SK-N-SH treated with all-trans-retinoic acid at 6 μM for 48 hours (cell line): Measurements from ENCODE around the gene CBX1.

Experiments used
- ATAC-seq: fragments of 200-7000 bp; cut with Tn5 transposase; 3 replicates; pipeline ENCODE4 v1.9.1; 2020; ENCODE audit warnings: mild to moderate bottlenecking, moderate library complexity
- ARNTL ChIP-seq: fragments of 450-650 bp; formaldehyde crosslinking; IDR thresholded peaks from 2 replicates; pipeline ENCODE4 v1.5.0; 2020; ENCODE audit warnings: low read depth, mild to moderate bottlenecking, moderate library complexity, borderline replicate concordance
- BACH2 ChIP-seq: fragments of 250-450 bp; sonication (Bioruptor Pico); IDR thresholded peaks from 2 replicates; pipeline ENCODE4 v1.9.0; 2021; ENCODE audit warnings: mild to moderate bottlenecking, borderline replicate concordance
- CREB5 ChIP-seq: fragments of 250-450 bp; sonication (Bioruptor Pico); IDR thresholded peaks from 2 replicates; pipeline ENCODE4 v1.5.1; 2020; ENCODE audit warnings: low read depth, mild to moderate bottlenecking, moderate library complexity
- CSDC2 ChIP-seq: fragments of 250-450 bp; sonication (Bioruptor Pico); IDR thresholded peaks from 2 replicates; pipeline ENCODE4 v1.5.0; 2020; ENCODE audit warnings: mild to moderate bottlenecking, moderate library complexity
- ESRRG ChIP-seq: fragments of 250-450 bp; sonication (Bioruptor Pico); IDR thresholded peaks from 2 replicates; pipeline ENCODE4 v1.6.1; 2021; ENCODE audit warnings: mild to moderate bottlenecking
- GLIS3 ChIP-seq: fragments of 250-450 bp; sonication (Bioruptor Pico); IDR thresholded peaks from 2 replicates; pipeline ENCODE4 v1.5.0; 2020; ENCODE audit warnings: mild to moderate bottlenecking, moderate library complexity
- ISL1 ChIP-seq: fragments of 250-450 bp; sonication (Bioruptor Pico); IDR thresholded peaks from 2 replicates; pipeline ENCODE4 v2.1.2; 2022; ENCODE audit warnings: mild to moderate bottlenecking, moderate library complexity
- OSR1 ChIP-seq: fragments of 250-450 bp; sonication (Bioruptor Pico); IDR thresholded peaks from 2 replicates; pipeline ENCODE4 v1.8.0; 2022; ENCODE audit warnings: moderate library complexity, mild to moderate bottlenecking, inconsistent platforms
- PATZ1 ChIP-seq: fragments of 250-450 bp; sonication (Bioruptor Pico); IDR thresholded peaks from 2 replicates; pipeline ENCODE4 v1.8.0; 2020; ENCODE audit warnings: mild to moderate bottlenecking, moderate library complexity, borderline replicate concordance
- POU6F1 ChIP-seq: fragments of 250-450 bp; sonication (Bioruptor Pico); IDR thresholded peaks from 2 replicates; pipeline ENCODE4 v1.8.0; 2021; ENCODE audit warnings: low read depth, mild to moderate bottlenecking, moderate library complexity, borderline replicate concordance
- PPARA ChIP-seq: fragments of 250-450 bp; sonication (Bioruptor Pico); IDR thresholded peaks from 2 replicates; pipeline ENCODE4 v1.5.0; 2020; ENCODE audit warnings: mild to moderate bottlenecking, borderline replicate concordance
- RARB ChIP-seq: fragments of 250-450 bp; sonication (Bioruptor Pico); IDR thresholded peaks from 2 replicates; pipeline ENCODE4 v1.8.0; 2021; ENCODE audit warnings: mild to moderate bottlenecking, moderate library complexity
- SNAI2 ChIP-seq: fragments of 250-450 bp; sonication (Bioruptor Pico); IDR thresholded peaks from 2 replicates; pipeline ENCODE4 v1.5.0; 2020; ENCODE audit warnings: mild to moderate bottlenecking, moderate library complexity
- TCF4 ChIP-seq: fragments of 250-450 bp; sonication (Bioruptor Pico); IDR thresholded peaks from 2 replicates; pipeline ENCODE4 v1.8.0; 2021; ENCODE audit warnings: mild to moderate bottlenecking, moderate library complexity, borderline replicate concordance
- TOX ChIP-seq: fragments of 250-450 bp; sonication (Bioruptor Pico); IDR thresholded peaks from 2 replicates; pipeline ENCODE4 v1.8.0; 2021; ENCODE audit warnings: mild to moderate bottlenecking, moderate library complexity, borderline replicate concordance
- TSHZ2 ChIP-seq: fragments of 250-450 bp; sonication (Bioruptor Pico); IDR thresholded peaks from 2 replicates; pipeline ENCODE4 v1.5.0; 2020; ENCODE audit warnings: mild to moderate bottlenecking, moderate library complexity
- ZC3H10 ChIP-seq: fragments of 250-450 bp; sonication (Bioruptor Pico); IDR thresholded peaks from 2 replicates; pipeline ENCODE4 v1.5.1; 2021; ENCODE audit warnings: mild to moderate bottlenecking, moderate library complexity
- ZFP3 ChIP-seq: fragments of 250-450 bp; sonication (Bioruptor Pico); IDR thresholded peaks from 2 replicates; pipeline ENCODE4 v1.5.0; 2020; ENCODE audit warnings: mild to moderate bottlenecking, moderate library complexity
- ZFP30 ChIP-seq: fragments of 450-650 bp; formaldehyde crosslinking; IDR thresholded peaks from 2 replicates; pipeline ENCODE4 v1.5.0; 2022; ENCODE audit warnings: mild to moderate bottlenecking, moderate library complexity
- ZNF565 ChIP-seq: fragments of 450-650 bp; formaldehyde crosslinking; conservative IDR thresholded peaks from 2 replicates; pipeline ENCODE4 v1.5.0; 2020; ENCODE audit warnings: low read depth, mild to moderate bottlenecking, moderate library complexity
- ZNF70 ChIP-seq: fragments of 450-650 bp; formaldehyde crosslinking; IDR thresholded peaks from 2 replicates; pipeline ENCODE4 v1.5.0; 2020; ENCODE audit warnings: mild to moderate bottlenecking, moderate library complexity
- ZNF8 ChIP-seq: fragments of 450-650 bp; formaldehyde crosslinking; IDR thresholded peaks from 2 replicates; pipeline ENCODE4 v1.5.0; 2020; ENCODE audit warnings: mild to moderate bottlenecking, moderate library complexity

The CBX1 gene

GRCh38 chr17:48060249-48060648 is 41.0 kb downstream of the CBX1 start:
- TF ChIP-seq TSHZ2 (no peak), ZNF70 (CRISPR knock-in tag) (no peak), TOX (no peak), ZNF8 (CRISPR knock-in tag) (no peak), ZFP3 (no peak), POU6F1 (no peak), PATZ1 (CRISPR knock-in tag) (no peak), ZC3H10 (no peak), CREB5 (CRISPR knock-in tag) (no peak), BACH2 (no peak), ZFP30 (CRISPR knock-in tag) (no peak), SNAI2 (CRISPR knock-in tag) (no peak), ZNF565 (CRISPR knock-in tag) (no peak), TCF4 (CRISPR knock-in tag) (no peak), GLIS3 (CRISPR knock-in tag) (no peak)
- no peak for ATAC-seq

GRCh38 chr17:48059125-48059668 is 42.1 kb downstream of the CBX1 start:
- TF ChIP-seq PATZ1 (CRISPR knock-in tag) (no peak), OSR1 (CRISPR knock-in tag) (no peak), ZFP30 (CRISPR knock-in tag) (no peak), RARB (CRISPR knock-in tag) (no peak), ISL1 (CRISPR knock-in tag) (no peak), ZFP3 (no peak), SNAI2 (CRISPR knock-in tag) (no peak), GLIS3 (CRISPR knock-in tag) (no peak), PPARA (CRISPR knock-in tag) (no peak), CSDC2 (CRISPR knock-in tag) (no peak), ZNF565 (CRISPR knock-in tag) (no peak), ZC3H10 (no peak), TOX (no peak), CREB5 (CRISPR knock-in tag) (no peak), ARNTL (CRISPR knock-in tag) (no peak), ZNF8 (CRISPR knock-in tag) (no peak), TCF4 (CRISPR knock-in tag) (no peak), BACH2 (no peak), ZNF70 (CRISPR knock-in tag) (no peak), ESRRG (no peak)

More at GRCh38 chr17:48059125-48059668, 42.1 kb downstream of the CBX1 start:
- ATAC-seq = no peak
